SK-N-MC (cell line): ENCODE measurements around the gene TMEM11.

ENCODE experiments used
- DNase-seq: peaks from one replicate; pipeline ENCODE4 v3.0.0-alpha.2; 2011; ENCODE audit warnings: low read depth, low spot score
- H3K27ac ChIP-seq: fragments of 200-600 bp; sonication (generic); 2 replicates; pipeline ENCODE4 v1.5.1; 2016; ENCODE audit warnings: mixed run types
- H3K36me3 ChIP-seq: fragments of 200-600 bp; sonication (generic); 2 replicates; pipeline ENCODE4 v1.6.1; 2017; ENCODE audit warnings: antibody characterized with exemption, low read length, mixed read lengths; ENCODE audit not compliant: insufficient read depth
- H3K4me3 ChIP-seq: fragments of 200-600 bp; sonication (generic); 2 replicates; pipeline ENCODE4 v1.5.1; 2016
- H3K9ac ChIP-seq: fragments of 200-600 bp; sonication (generic); 2 replicates; pipeline ENCODE4 v1.8.0; 2017; ENCODE audit warnings: mixed run types, mixed read lengths; ENCODE audit not compliant: insufficient read length
- H3K9me3 ChIP-seq: fragments of 200-600 bp; sonication (generic); 2 replicates; pipeline ENCODE4 v1.6.1; 2017; ENCODE audit warnings: low read depth, mild to moderate bottlenecking, antibody characterized with exemption, low read length, moderate library complexity, mixed read lengths
- EZH2 ChIP-seq: fragments of 200-600 bp; sonication (generic); IDR thresholded peaks from one replicate; pipeline ENCODE4 v1.6.1; 2017; ENCODE audit warnings: antibody characterized with exemption
- FOXP2 ChIP-seq: optimal IDR thresholded peaks from 2 replicates; pipeline ENCODE3; 2011; ENCODE audit warnings: mild to moderate bottlenecking, moderate library complexity; ENCODE audit not compliant: insufficient read depth; ENCODE audit errors: extremely low read length, control extremely low read depth
- POLR2AphosphoS5 ChIP-seq: IDR thresholded peaks from 2 replicates; pipeline ENCODE4 v1.6.1; 2012; ENCODE audit warnings: mild to moderate bottlenecking, low read depth, low read length, borderline replicate concordance

Gene TMEM11

GRCh38 chr17:21174186-21174585 lies 39.8 kb downstream of the TMEM11 start:
- no peak overlapping the region for H3K27ac ChIP-seq
- H3K9me3 ChIP-seq, result no peaks in the 10 kb centered on the region
- no peak overlapping the region for H3K4me3 ChIP-seq
- H3K36me3 ChIP-seq, result no peaks in the 10 kb centered on the region
- DNase-seq, result no peak
- TF ChIP-seq FOXP2 (no peak), EZH2 (no peak), POLR2AphosphoS5 (no peak)
- H3K9ac ChIP-seq, result no peak overlapping the region

GRCh38 chr17:21173543-21173942 lies 40.4 kb downstream of the TMEM11 start:
- no peak for DNase-seq
- Histone ChIP-seq H3K9ac (no peak overlapping the region), H3K36me3 (no peaks in the 10 kb centered on the region), H3K27ac (no peak overlapping the region), H3K9me3 (no peaks in the 10 kb centered on the region), H3K4me3 (no peak overlapping the region)
- TF ChIP-seq EZH2 (no peak), POLR2AphosphoS5 (no peak), FOXP2 (no peak)

GRCh38 chr17:21172846-21173245 lies 41.1 kb downstream of the TMEM11 start:
- no peak for DNase-seq
- TF ChIP-seq FOXP2 (no peak), EZH2 (no peak), POLR2AphosphoS5 (no peak)
- no peak overlapping the region for H3K27ac ChIP-seq
- no peak overlapping the region for H3K9ac ChIP-seq
- H3K36me3 ChIP-seq, result no peaks in the 10 kb centered on the region
- H3K9me3 ChIP-seq, result no peaks in the 10 kb centered on the region
- H3K4me3 ChIP-seq, result no peak overlapping the region

- H3K36me3 ChIP-seq, result no peaks in the 10 kb centered on the region
- H3K9me3 ChIP-seq, result no peaks in the 10 kb centered on the region
- TF ChIP-seq EZH2 (no peak), FOXP2 (no peak), POLR2AphosphoS5 (no peak)
- no peak for DNase-seq
- no peak overlapping the region for H3K27ac ChIP-seq
- no peak overlapping the region for H3K4me3 ChIP-seq
- no peak overlapping the region for H3K9ac ChIP-seq
These were observed 41.9 kb downstream of the TMEM11 start for GRCh38 chr17:21171970-21172510.

- Histone ChIP-seq H3K9ac (no peak overlapping the region), H3K9me3 (no peaks in the 10 kb centered on the region), H3K4me3 (no peak overlapping the region), H3K27ac (no peak overlapping the region), H3K36me3 (no peaks in the 10 kb centered on the region)
- TF ChIP-seq EZH2 (no peak), POLR2AphosphoS5 (no peak), FOXP2 (no peak)
- DNase-seq, result no peak
These were observed 42.5 kb downstream of the TMEM11 start for GRCh38 chr17:21171309-21171922.

GRCh38 chr17:21170809-21171208 lies 43.2 kb downstream of the TMEM11 start:
- H3K9me3 ChIP-seq, result no peaks in the 10 kb centered on the region
- TF ChIP-seq POLR2AphosphoS5, result no peak
- no peak for TF ChIP-seq FOXP2
- TF ChIP-seq EZH2, result no peak
- H3K27ac ChIP-seq, result no peak overlapping the region
- no peak overlapping the region; the same call in 1 of the 2 replicates for H3K4me3 ChIP-seq
- H3K9ac ChIP-seq, result no peak overlapping the region
- H3K36me3 ChIP-seq, result no peaks in the 10 kb centered on the region
- peak; percentile 10 for DNase-seq

GRCh38 chr17:21169496-21169895 lies 44.5 kb downstream of the TMEM11 start:
- Histone ChIP-seq H3K9me3 (no peaks in the 10 kb centered on the region), H3K36me3 (no peaks in the 10 kb centered on the region), H3K9ac (no peak overlapping the region), H3K27ac (no peak overlapping the region), H3K4me3 (no peak overlapping the region)
- TF ChIP-seq EZH2 (no peak), FOXP2 (no peak), POLR2AphosphoS5 (no peak)
- DNase-seq, result no peak

- Histone ChIP-seq H3K27ac (no peak overlapping the region), H3K9me3 (no peaks in the 10 kb centered on the region), H3K36me3 (no peaks in the 10 kb centered on the region), H3K9ac (no peak overlapping the region), H3K4me3 (no peak overlapping the region)
- no peak for TF ChIP-seq EZH2
- no peak for TF ChIP-seq POLR2AphosphoS5
- no peak for TF ChIP-seq FOXP2
- no peak for DNase-seq
These were observed 45.5 kb downstream of the TMEM11 start for GRCh38 chr17:21168555-21168865.

- no peak for DNase-seq
These were observed 46.7 kb downstream of the TMEM11 start for GRCh38 chr17:21167303-21167702.

More at GRCh38 chr17:21167303-21167702, 46.7 kb downstream of the TMEM11 start:
- Histone ChIP-seq H3K36me3 (no peaks in the 10 kb centered on the region), H3K27ac (no peak overlapping the region), H3K4me3 (no peak overlapping the region), H3K9me3 (no peaks in the 10 kb centered on the region), H3K9ac (no peak overlapping the region)
- TF ChIP-seq FOXP2 (no peak), EZH2 (no peak), POLR2AphosphoS5 (no peak)
